Measurements from ENCODE around the gene PVALEF.
A peak's percentile ranks its signal among the peaks of the same experiment; 100 is the strongest.

The PVALEF gene

GRCh38 chr17:81163703-81164370 is 1.5 kb upstream of the PVALEF start:
- DNase-seq: no peak

GRCh38 chr17:81164371-81165245 is 699 bp upstream of the PVALEF start:
- peak; percentile 19 for DNase-seq

GRCh38 chr17:81166033-81166492 is 756 bp downstream of the PVALEF start, which contains the start of gene AATK:
AATK (minus strand) TSS chr17:81166221; CDS start chr17:81165992, 229 bp downstream.
- DNase-seq: no peak

- no peak for DNase-seq
Measured at GRCh38 chr17:81167194-81167524, 1.9 kb downstream of the PVALEF start.

DNA sequence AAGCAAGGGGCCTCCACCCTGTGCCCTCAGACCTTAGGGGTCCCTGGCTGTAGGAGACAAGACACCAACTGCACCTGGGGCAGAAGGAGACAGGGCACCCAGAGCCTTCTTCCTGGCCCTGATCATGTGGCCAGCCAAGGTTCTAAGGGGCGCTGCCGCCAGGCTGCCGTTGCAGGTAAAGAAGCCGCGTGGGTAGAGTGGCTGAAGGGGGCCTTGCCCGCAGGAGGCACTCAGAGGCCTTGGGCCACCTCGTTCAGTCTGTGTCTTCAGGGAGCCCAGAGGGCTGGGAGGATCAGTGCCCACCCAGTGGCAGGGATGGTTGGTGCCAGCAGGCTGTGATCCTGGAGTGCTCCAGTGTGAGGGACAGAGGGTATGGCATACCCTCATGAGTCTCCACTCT is 2.3 kb downstream of the PVALEF start:
- no peak for DNase-seq

DNA sequence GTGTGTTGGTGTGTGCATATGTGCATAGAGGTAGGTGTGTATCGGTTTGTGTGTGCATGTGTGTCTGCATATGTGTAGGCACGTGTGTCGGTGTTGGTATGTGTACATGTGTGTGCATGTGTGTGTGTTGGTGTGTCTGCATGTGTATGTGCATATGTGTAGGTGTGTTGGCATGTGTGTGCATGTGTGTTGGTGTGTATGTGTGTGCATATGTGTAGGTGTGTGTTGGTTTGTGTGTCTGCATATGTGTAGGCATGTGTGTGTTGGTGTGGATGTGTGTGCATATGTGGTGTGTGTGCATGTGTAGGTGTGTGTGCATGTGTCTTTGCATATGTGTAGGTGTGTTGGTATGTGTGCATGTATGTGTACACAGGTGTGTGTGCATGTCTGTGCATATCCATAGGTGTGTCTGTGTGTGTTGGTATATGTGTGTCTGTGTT is 4.6 kb downstream of the PVALEF start:
- no peak for DNase-seq

GRCh38 chr17:81170727-81171494 is 5.6 kb downstream of the PVALEF start:
- DNase-seq: no peak

GRCh38 chr17:81171941-81172340 is 6.6 kb downstream of the PVALEF start:
- no peak for DNase-seq

DNA sequence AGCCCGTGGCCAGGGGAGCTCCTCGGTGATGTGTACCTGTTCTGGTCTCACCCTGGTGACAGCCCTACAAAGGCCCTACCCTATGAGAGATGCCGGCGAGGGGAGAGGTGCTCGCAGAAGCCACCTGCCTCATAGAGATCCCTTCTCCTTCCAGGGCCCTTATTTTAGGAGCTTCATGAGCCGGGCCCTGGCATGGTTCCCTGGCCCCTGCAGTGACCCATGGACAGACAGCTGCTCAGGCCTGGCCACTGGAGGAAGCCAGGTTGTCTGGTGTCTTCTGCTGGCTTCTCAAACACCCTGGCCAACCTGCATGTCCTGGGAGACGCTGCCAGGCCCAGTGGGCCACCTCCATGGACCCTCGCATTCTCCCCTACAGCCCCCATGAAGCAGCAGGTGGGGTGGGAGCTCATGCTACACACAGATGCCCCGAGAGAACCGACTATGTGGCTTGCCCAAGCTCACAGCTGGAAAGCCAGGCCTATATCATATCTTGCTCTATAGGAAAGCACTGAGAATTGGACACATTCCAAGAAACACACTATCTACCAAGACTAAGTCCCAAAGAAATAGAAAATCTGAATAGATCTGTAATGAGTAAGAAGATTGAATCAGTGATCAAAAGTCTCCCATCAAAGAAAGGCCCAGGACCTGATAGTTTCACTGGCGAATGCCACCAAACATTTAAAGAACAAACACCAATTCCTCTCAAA is 7.9 kb downstream of the PVALEF start:
- no peak for DNase-seq

GRCh38 chr17:81173762-81174155 is 8.5 kb downstream of the PVALEF start:
- no peak for DNase-seq

- DNase-seq: no peak
Measured at GRCh38 chr17:81176666-81177065, 11.4 kb downstream of the PVALEF start.

DNA sequence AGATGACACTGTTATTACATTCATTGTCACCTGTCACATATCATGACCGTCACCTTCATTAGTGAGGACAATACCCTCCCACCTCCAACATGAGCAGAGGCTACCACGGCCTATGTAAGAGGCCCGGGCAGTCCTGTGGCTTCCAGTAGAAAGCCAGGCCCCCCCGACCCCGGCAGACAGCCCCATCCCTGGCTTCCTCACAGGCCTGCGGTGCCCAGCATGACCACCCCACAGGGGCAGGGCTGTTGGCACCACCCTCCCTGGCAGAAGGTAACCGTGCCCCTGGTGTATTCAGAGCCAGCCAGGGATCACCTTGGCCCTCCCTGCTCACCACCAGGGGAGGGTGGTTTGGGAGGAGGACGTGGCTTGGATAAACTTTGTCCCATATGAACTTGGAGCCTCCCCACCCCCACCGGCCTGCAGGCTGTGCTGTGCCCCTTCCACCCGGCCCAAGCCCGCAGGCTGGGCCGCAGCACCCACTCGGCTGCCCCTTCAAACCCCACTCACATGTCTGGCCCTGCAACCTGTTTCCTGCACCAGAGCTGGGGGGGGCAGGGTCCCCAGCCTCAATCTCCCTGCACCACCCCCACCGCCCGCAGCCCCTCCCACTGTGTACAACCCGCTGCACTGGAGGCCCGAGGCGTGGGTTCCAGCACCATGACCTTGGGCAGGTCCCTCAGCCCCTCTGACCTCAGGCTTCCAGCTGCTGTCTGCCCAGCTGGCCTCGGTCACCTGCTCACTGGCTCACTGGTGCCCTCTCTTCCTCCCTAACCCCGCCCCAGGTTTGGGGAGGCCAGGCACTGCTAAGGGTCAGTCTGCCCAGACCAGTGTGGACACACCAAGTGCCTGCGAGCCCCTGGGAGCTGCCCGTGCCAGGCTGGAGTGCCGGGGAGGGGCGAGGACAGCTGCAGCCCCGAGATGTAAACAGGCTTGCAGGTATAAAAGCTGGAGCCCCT is 13.1 kb downstream of the PVALEF start:
- no peak for DNase-seq

DNA sequence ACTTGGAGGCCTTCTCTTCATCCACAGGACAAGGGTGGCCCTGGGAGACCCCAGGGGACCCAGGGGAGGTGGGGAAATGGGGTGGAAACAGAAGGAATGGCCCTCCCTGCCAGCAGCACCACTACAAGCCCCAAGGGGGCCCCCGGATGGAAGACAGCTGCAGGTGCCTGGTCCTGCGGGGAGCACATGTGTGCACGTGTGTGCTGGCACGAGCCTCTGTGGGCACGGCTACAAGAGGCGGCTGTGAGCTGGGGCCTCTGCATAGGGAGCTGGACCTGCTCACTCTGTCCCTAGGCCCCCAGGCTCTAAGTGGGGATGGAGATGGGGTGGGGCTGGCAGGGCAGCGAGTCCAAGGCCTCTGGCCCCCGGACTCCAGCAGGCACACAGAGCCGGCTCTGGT is 13.9 kb downstream of the PVALEF start:
- DNase-seq: no peak

- DNase-seq: no peak
Measured at GRCh38 chr17:81179861-81180260, 14.6 kb downstream of the PVALEF start.

DNA sequence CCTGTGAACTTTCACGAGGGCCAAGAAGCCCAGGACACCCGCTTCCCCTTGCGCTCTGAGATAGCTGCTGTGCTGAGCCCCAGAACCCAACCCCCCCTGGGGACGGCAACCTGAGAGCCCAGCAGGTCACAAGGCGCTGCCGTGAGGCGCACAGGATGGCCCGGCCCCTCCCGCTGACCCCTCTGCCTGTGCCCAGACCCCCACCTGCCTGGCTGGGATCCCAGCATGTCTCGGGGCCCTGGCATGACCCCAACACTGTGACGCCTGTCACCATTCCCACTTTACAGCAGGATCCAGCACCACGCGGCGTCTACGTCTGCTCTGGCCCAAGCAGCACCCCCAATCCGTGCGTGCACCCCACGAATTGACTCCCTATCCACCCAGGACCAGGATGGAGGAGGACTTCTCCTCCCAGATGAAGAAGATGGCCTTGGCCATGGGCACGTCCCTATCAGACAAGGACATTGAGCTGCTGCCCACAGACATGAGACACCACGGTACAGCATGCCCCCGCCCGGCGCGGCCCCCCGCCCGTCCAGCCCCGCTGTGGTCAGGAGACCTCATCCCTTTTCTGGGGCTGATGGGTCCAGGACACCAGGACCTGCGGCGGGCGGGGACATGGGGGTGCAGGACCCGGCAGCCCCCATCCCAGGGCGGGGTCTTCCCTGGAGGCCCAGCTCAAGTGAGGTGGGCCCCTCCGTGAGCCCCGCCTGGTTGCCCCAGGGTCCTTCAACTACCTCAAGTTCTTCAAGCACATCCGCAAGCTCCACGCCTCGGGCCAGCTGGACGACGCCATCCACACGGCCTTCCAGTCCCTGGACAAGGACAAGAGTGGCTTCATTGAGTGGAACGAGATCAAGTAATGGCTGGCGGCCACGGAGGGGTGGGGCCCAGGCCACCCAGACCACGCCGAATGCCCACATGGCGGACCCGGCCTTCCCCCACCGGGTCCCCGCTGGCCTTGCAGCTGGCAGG is 15.8 kb downstream of the PVALEF start:
- no peak for DNase-seq

GRCh38 chr17:81181811-81182185 is 16.5 kb downstream of the PVALEF start:
- DNase-seq: no peak

GRCh38 chr17:81182596-81182995 is 17.3 kb downstream of the PVALEF start:
- DNase-seq: no peak

DNA sequence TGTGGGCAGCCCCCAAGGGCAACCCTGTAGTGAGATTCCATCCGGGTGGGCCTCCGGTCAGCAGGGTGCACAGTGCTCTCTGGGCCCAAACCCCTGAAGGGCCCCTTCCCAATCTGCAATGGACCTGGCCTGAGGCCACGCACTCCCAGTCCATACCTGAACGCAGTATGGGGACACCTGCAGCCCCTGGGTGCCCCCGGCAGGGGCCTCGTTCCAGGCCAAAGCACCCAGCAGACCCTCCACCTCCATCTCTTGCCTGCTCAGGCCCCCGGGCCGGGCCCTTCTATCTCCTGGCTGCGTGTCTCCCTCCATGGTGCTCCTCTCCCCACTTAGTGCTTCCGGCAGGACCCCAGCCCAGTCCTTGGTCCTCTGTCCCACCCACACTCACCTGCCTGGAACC is 18.0 kb downstream of the PVALEF start:
- DNase-seq: no peak

DNA sequence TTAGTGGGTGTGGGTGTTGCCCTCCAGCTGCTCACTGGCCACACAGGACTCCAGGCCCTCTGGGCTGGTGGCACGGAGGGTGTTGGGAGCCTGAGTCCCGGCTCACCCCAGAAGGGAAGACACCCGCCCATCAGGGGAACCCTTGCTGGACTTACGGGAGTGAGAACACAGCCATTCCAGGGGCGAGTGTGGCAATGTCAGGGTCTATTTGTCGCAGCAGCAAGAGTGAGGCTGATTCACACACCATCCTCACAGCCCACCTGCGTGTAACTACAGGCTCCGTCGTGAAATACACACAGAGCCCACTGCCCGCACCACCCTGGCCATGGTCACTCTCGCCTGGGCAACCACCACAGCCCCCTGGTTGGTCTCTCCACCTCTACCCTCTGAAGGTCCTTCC is 18.5 kb downstream of the PVALEF start:
- DNase-seq: no peak

- no peak for DNase-seq
Measured at GRCh38 chr17:81184555-81184954, 19.2 kb downstream of the PVALEF start.

Measured in SHP77 treated with DMSO at 0.1 percent for 48 hours (cell line).